Astrocyte (in vitro differentiated cells and primary cell): ENCODE measurements around the gene FRMPD3. TPM values are rescaled to one million over a fixed set of nuclear protein-coding genes. Genes with fewer than 3 reads are reported as not detected.

Source experiments
- DNase-seq: peaks from one replicate; pipeline ENCODE4 v3.0.0-alpha.2; 2010; ENCODE audit warnings: low read depth
- FAIRE-seq: peaks from 2 replicates; lab custom pipeline; 2011; peaks lifted over from hg19 to GRCh38; lab: Jason Lieb, UNC
- H2AFZ ChIP-seq: 2 replicates; pipeline ENCODE4 v1.6.0; 2012; ENCODE audit warnings: low read depth, low read length, inconsistent platforms
- H3K27ac ChIP-seq: 2 replicates; pipeline ENCODE4 v1.5.1; 2011; ENCODE audit warnings: low read depth, low read length, inconsistent platforms
- H3K27me3 ChIP-seq: 2 replicates; pipeline ENCODE4 v1.6.0; 2011; ENCODE audit warnings: low read length, inconsistent platforms; ENCODE audit not compliant: insufficient read depth
- H3K36me3 ChIP-seq: 2 replicates; pipeline ENCODE4 v1.5.1; 2011; ENCODE audit warnings: low read length, inconsistent platforms; ENCODE audit not compliant: insufficient read depth
- H3K4me1 ChIP-seq: 2 replicates; pipeline ENCODE4 v1.5.1; 2011; ENCODE audit warnings: low read length, inconsistent platforms; ENCODE audit not compliant: insufficient read depth
- H3K4me2 ChIP-seq: 2 replicates; pipeline ENCODE4 v1.6.0; 2012; ENCODE audit warnings: low read length, inconsistent platforms
- H3K4me3 ChIP-seq: 2 replicates; pipeline ENCODE4 v1.5.1; 2011; ENCODE audit warnings: low read depth, mild to moderate bottlenecking, low read length, inconsistent platforms; ENCODE audit not compliant: insufficient read depth
- H3K79me2 ChIP-seq: 2 replicates; pipeline ENCODE4 v1.6.0; 2012; ENCODE audit warnings: mild to moderate bottlenecking, low read length, inconsistent platforms; ENCODE audit not compliant: insufficient read depth
- H3K9ac ChIP-seq: 2 replicates; pipeline ENCODE4 v1.6.0; 2012; ENCODE audit warnings: mild to moderate bottlenecking, low read length, inconsistent platforms
- H3K9me3 ChIP-seq: 2 replicates; pipeline ENCODE4 v1.5.1; 2012; ENCODE audit warnings: low read depth, mild to moderate bottlenecking, low read length, inconsistent platforms; ENCODE audit not compliant: insufficient read depth
- H4K20me1 ChIP-seq: 2 replicates; pipeline ENCODE4 v1.6.0; 2012; ENCODE audit warnings: low read length, inconsistent platforms; ENCODE audit not compliant: insufficient read depth
- H3K27ac Mint-ChIP-seq: one replicate; pipeline ENCODE4 v1.8.0; 2021; ENCODE audit warnings: mild to moderate bottlenecking, mixed read lengths; ENCODE audit not compliant: unreplicated experiment
- H3K27me3 Mint-ChIP-seq: one replicate; pipeline ENCODE4 v1.8.0; 2021; ENCODE audit warnings: low read depth, mixed read lengths; ENCODE audit not compliant: unreplicated experiment
- H3K36me3 Mint-ChIP-seq: one replicate; pipeline ENCODE4 v1.8.0; 2021; ENCODE audit warnings: low read depth, mixed read lengths; ENCODE audit not compliant: unreplicated experiment
- H3K4me1 Mint-ChIP-seq: one replicate; pipeline ENCODE4 v1.8.0; 2021; ENCODE audit warnings: low read depth, mixed read lengths; ENCODE audit not compliant: unreplicated experiment
- H3K4me3 Mint-ChIP-seq: one replicate; pipeline ENCODE4 v1.8.0; 2021; ENCODE audit warnings: mild to moderate bottlenecking, moderate library complexity, mixed read lengths; ENCODE audit not compliant: unreplicated experiment
- H3K9me3 Mint-ChIP-seq: one replicate; pipeline ENCODE4 v1.8.0; 2021; ENCODE audit warnings: mild to moderate bottlenecking, mixed read lengths; ENCODE audit not compliant: unreplicated experiment
- EZH2 ChIP-seq: IDR thresholded peaks from 2 replicates; pipeline ENCODE4 v1.6.1; 2012; ENCODE audit warnings: mild to moderate bottlenecking, low read length, inconsistent platforms; ENCODE audit not compliant: insufficient read depth
- total RNA-seq: library from RNA; stranded (reverse); gene quantifications from 2 replicates; pipeline ENCODE4 v1.2.1, GENCODE V29; 2021
- TF ChIP-seq, protein P1 (sequence below): IDR thresholded peaks from 2 replicates; pipeline ENCODE4 v1.5.1; 2011; ENCODE audit warnings: low read depth, mild to moderate bottlenecking, inconsistent platforms, low read length, moderate library complexity; ENCODE audit not compliant: insufficient read depth

The FRMPD3 gene
- total RNA-seq, 1 donor from 2014 or later = 2.3 TPM

DNA sequence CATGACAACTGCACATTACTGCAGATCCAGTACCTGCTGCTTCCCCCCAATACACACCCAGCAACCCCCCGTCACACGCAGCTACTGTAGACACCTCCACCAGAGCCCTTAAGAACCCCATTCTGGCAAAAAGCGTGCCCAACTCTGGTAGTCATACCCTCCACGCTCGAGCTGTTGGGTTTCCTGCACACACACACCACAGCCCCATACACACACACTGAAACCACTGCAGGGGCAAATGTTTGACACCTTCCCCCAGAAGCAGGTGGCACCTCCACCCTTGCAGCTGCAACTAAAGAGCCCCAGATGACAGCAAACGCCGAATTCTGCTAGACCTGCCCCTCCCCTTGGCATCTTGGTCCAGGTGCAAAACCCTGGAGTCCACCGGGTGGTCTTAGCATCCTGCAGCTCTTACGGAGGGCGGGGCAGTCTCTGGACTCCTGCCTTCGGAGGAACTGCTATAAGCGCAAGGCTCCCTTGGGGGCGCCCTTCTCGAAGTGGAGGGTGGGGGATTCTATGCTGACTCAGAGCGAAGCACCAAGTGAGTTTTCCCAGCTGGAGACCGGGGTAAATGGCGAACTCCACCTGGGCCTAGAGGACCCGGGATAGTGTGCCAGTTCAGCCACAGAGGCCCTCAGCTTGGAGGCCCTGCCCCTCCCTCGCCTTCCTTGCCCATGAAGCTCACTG, 1.5 kb downstream of the FRMPD3 start:
- TF ChIP-seq EZH2 = no peak
- TF ChIP-seq, protein P1, sequence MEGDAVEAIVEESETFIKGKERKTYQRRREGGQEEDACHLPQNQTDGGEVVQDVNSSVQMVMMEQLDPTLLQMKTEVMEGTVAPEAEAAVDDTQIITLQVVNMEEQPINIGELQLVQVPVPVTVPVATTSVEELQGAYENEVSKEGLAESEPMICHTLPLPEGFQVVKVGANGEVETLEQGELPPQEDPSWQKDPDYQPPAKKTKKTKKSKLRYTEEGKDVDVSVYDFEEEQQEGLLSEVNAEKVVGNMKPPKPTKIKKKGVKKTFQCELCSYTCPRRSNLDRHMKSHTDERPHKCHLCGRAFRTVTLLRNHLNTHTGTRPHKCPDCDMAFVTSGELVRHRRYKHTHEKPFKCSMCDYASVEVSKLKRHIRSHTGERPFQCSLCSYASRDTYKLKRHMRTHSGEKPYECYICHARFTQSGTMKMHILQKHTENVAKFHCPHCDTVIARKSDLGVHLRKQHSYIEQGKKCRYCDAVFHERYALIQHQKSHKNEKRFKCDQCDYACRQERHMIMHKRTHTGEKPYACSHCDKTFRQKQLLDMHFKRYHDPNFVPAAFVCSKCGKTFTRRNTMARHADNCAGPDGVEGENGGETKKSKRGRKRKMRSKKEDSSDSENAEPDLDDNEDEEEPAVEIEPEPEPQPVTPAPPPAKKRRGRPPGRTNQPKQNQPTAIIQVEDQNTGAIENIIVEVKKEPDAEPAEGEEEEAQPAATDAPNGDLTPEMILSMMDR = no peak
- H3K9me3 ChIP-seq = no peaks in the 10 kb centered on the region
- H3K27me3 ChIP-seq = no peaks in the 10 kb centered on the region
- FAIRE-seq = no peak
- H3K27me3 Mint-ChIP-seq = peaks cover 7% of the 10 kb centered on the region
- no peak overlapping the region for H3K27ac ChIP-seq
- H3K4me3 ChIP-seq = no peak overlapping the region
- peak overlapping the region; percentile 78 for H3K4me3 Mint-ChIP-seq
- no peaks in the 10 kb centered on the region for H3K36me3 ChIP-seq
- no peaks in the 10 kb centered on the region for H4K20me1 ChIP-seq
- H3K9me3 Mint-ChIP-seq = no peaks in the 10 kb centered on the region
- peak overlapping the region; percentile 83 for H3K4me2 ChIP-seq
- no peak overlapping the region for H3K27ac Mint-ChIP-seq
- H3K4me1 Mint-ChIP-seq = peaks cover 6% of the 10 kb centered on the region
- H3K36me3 Mint-ChIP-seq = no peaks in the 10 kb centered on the region
- DNase-seq = no peak
- no peaks in the 10 kb centered on the region for H3K4me1 ChIP-seq
- no peak overlapping the region for H3K9ac ChIP-seq
- H2AFZ ChIP-seq = no peak overlapping the region
- no peaks in the 10 kb centered on the region for H3K79me2 ChIP-seq

DNA sequence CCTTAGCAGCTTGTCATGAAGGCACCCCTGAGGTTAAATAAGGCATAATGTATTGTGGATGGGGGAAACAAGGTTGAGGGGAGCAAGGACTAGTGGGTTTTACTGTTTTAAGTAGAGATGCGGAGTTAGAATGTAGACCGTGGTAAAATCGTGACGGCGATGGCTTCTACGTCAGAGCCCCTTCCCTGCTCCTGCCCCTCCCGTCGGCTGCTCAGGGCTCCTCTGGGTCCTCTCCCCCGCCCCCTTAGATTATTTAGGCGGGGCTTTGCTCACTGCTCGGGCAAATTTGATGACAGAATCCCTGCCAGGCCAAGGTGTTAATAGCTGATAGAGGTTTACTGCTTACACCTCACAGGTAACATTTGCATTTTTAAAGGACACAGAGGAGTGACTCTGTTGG, 2.3 kb downstream of the FRMPD3 start:
- Mint-ChIP-seq H3K4me3 (peak overlapping the region; percentile 54), H3K27me3 (peaks cover 8% of the 10 kb centered on the region), H3K36me3 (no peaks in the 10 kb centered on the region), H3K27ac (no peak overlapping the region), H3K9me3 (no peaks in the 10 kb centered on the region), H3K4me1 (peaks cover 6% of the 10 kb centered on the region)
- Histone ChIP-seq H3K9ac (no peak overlapping the region), H3K79me2 (no peaks in the 10 kb centered on the region), H4K20me1 (no peaks in the 10 kb centered on the region), H3K9me3 (no peaks in the 10 kb centered on the region), H3K4me1 (no peaks in the 10 kb centered on the region), H3K27ac (no peak overlapping the region), H3K27me3 (no peaks in the 10 kb centered on the region), H2AFZ (no peak overlapping the region), H3K4me3 (no peak overlapping the region), H3K36me3 (no peaks in the 10 kb centered on the region), H3K4me2 (no peak overlapping the region)
- TF ChIP-seq, protein P1 = no peak
- TF ChIP-seq EZH2 = no peak
- DNase-seq (no peak), FAIRE-seq (no peak)

DNA sequence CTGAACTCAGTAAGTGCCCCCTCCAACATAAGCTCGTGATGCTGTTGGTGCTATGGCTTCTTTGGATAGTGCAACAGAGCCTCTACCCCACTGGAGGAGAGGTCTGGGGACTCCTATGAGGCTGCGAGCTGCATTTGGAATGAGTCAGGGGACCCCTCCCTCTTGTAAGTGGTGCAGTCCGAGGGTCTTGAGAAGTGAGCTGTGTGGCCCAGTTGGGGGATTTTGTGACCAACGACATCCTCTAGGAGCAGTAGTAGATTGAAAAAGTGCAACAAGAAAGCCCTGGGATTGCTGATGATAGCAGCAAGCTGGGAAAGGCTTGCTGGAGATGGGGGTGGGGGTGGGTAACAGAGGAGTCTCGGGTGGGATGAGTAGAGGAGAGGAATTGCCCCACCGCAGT, 3.1 kb downstream of the FRMPD3 start:
- Histone ChIP-seq H2AFZ (no peak overlapping the region), H3K4me2 (no peak overlapping the region), H4K20me1 (no peaks in the 10 kb centered on the region), H3K27ac (no peak overlapping the region), H3K79me2 (no peaks in the 10 kb centered on the region), H3K36me3 (no peaks in the 10 kb centered on the region), H3K4me1 (no peaks in the 10 kb centered on the region), H3K4me3 (no peak overlapping the region), H3K27me3 (no peaks in the 10 kb centered on the region), H3K9me3 (no peaks in the 10 kb centered on the region), H3K9ac (no peak overlapping the region)
- DNase-seq (no peak), FAIRE-seq (no peak)
- H3K9me3 Mint-ChIP-seq = no peaks in the 10 kb centered on the region
- TF ChIP-seq, protein P1 = no peak
- no peak for TF ChIP-seq EZH2
- H3K27me3 Mint-ChIP-seq = peaks cover 9% of the 10 kb centered on the region
- no peaks in the 10 kb centered on the region for H3K36me3 Mint-ChIP-seq
- peaks cover 6% of the 10 kb centered on the region for H3K4me1 Mint-ChIP-seq
- H3K27ac Mint-ChIP-seq = no peak overlapping the region
- H3K4me3 Mint-ChIP-seq = no peak overlapping the region
